ENCODE results near the gene NELFE.
A peak's percentile ranks its signal among the peaks of the same experiment; 100 is the strongest.
"Not testable (repeated sequence)": the region's sequence is repeated elsewhere in the genome, so short reads cannot be mapped to it uniquely, and the experiment has no call there.

Gene NELFE

DNA sequence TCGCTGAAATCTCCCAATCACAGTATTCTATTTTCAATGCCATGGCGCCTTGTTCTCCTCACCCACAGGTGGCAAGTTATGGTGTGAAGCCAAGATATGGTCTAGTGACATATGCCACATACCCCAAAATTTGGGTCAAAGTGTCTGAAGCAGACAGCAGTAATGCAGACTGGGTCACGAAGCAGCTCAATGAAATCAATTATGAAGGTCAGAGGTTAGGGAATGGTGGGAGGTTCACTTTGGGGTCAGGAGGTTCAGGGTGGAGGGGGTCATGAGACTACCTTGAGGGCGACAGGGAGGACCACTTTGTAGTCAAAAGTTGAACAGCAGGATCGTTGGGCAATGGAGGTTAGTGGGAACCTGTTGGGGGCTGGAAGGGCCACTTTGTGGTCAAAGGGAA lies 10.5 kb downstream of the NELFE start:
- no peak for DNase-seq

GRCh38 chr6:31947864-31948263 lies 10.9 kb downstream of the NELFE start:
- no peak for DNase-seq

GRCh38 chr6:31947070-31947675 lies 11.6 kb downstream of the NELFE start:
- no peak for DNase-seq

DNA sequence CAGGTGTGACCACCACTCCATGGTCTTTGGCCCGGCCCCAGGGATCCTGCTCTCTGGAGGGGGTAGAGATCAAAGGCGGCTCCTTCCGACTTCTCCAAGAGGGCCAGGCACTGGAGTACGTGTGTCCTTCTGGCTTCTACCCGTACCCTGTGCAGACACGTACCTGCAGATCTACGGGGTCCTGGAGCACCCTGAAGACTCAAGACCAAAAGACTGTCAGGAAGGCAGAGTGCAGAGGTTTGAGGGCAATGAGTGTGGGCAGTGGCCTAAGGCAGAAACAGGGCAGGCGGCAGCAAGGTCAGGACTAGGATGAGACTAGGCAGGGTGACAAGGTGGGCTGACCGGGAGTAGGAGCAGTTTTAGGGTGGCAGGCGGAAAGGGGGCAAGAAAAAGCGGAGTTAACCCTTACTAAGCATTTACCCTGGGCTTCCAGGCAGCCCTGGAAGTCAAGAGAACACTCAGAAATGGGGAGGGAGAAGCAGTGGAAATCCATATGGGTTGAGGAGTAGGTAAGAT lies 12.3 kb downstream of the NELFE start:
- DNase-seq = no peak

GRCh38 chr6:31945507-31946369 lies 13.0 kb downstream of the NELFE start, which contains the start of gene CFB:
Gene CFB (plus strand): TSS chr6:31946095. CDS start chr6:31946222, 127 bp downstream.
- DNase-seq = peak; percentile 88 to 90

DNA sequence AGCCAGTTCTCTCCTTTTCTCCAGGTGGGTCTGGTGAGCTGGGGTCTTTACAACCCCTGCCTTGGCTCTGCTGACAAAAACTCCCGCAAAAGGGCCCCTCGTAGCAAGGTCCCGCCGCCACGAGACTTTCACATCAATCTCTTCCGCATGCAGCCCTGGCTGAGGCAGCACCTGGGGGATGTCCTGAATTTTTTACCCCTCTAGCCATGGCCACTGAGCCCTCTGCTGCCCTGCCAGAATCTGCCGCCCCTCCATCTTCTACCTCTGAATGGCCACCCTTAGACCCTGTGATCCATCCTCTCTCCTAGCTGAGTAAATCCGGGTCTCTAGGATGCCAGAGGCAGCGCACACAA lies 13.6 kb downstream of the NELFE start:
- DNase-seq = no peak

- DNase-seq = no peak
Measured at GRCh38 chr6:31943742-31944141, 15.0 kb downstream of the NELFE start.

GRCh38 chr6:31940256-31940664 lies 18.5 kb downstream of the NELFE start:
- peak in 1 of 2 donors; percentile 13 for DNase-seq

DNA sequence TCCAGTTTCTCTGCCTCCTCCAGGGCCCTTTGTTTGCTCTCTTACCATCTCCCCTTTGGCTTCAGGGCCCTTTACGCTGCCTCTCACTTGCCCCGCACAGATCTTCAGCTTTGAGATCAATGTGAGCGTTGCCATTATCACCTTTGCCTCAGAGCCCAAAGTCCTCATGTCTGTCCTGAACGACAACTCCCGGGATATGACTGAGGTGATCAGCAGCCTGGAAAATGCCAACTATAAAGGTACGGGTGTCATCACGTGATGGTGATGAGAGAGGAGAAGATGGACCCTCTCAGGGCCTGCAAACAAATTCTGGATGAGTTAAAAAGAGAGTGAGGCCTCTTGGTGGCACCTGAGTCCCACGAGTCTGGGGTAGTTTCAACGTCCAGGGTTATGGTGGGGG lies 22.9 kb downstream of the NELFE start:
- DNase-seq = no peak

DNA sequence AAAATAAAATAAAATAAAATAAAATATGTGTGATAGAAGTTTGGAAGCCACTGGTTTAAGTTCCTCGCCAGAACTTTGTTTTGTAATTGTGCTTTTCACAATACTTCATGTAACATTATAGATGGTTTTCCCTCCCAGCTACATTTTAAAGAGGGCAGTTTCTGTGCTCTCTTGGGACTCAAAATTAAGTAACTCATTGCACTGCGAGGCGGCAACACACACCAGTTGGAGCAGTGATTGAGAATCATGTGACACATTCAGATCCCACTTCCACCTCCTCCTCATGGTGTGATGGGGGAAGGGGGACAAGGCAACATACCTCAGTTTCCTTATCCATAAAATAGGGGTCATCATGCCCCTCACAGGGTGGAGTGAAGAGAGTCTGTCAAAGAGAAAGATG lies 23.8 kb downstream of the NELFE start:
- DNase-seq = peak; percentile 31 to 56

DNA sequence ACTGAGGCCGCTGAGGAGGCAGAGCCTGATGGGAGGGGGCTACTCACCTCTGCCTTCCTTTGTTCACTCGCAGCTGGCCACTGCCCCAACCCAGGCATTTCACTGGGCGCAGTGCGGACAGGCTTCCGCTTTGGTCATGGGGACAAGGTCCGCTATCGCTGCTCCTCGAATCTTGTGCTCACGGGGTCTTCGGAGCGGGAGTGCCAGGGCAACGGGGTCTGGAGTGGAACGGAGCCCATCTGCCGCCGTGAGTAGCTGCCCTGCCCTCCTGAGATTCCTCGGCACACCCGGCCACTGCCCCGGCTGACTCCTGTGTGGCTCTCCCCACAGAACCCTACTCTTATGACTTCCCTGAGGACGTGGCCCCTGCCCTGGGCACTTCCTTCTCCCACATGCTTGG lies 25.2 kb downstream of the NELFE start:
- no peak for DNase-seq

DNA sequence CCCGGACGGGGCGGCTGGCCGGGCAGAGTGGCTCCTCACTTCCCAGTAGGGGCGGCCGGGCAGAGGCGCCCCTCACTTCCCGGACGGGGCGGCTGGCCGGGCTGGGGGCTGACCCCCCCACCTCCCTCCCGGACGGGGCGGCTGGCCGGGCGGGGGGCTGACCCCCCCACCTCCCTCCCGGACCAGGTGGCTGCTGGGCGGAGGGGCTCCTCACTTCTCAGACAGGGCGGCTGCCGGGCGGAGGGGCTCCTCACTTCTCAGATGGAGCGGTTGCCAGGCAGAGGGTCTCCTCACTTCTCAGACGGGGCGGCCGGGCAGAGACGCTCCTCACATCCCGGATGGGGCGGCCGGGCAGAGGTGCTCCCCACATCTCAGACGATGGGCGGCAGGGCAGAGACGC lies 26.6 kb downstream of the NELFE start:
- not testable (repeated sequence) for DNase-seq

GRCh38 chr6:31930962-31931361 lies 27.8 kb downstream of the NELFE start:
- DNase-seq = no peak

DNA sequence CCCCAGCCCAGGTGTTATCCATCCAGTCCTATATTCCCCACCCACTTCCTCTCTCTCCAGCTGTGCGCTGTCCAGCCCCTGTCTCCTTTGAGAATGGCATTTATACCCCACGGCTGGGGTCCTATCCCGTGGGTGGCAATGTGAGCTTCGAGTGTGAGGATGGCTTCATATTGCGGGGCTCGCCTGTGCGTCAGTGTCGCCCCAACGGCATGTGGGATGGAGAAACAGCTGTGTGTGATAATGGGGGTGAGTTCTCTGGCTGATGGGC lies 30.2 kb downstream of the NELFE start:
- no peak for DNase-seq

DNA sequence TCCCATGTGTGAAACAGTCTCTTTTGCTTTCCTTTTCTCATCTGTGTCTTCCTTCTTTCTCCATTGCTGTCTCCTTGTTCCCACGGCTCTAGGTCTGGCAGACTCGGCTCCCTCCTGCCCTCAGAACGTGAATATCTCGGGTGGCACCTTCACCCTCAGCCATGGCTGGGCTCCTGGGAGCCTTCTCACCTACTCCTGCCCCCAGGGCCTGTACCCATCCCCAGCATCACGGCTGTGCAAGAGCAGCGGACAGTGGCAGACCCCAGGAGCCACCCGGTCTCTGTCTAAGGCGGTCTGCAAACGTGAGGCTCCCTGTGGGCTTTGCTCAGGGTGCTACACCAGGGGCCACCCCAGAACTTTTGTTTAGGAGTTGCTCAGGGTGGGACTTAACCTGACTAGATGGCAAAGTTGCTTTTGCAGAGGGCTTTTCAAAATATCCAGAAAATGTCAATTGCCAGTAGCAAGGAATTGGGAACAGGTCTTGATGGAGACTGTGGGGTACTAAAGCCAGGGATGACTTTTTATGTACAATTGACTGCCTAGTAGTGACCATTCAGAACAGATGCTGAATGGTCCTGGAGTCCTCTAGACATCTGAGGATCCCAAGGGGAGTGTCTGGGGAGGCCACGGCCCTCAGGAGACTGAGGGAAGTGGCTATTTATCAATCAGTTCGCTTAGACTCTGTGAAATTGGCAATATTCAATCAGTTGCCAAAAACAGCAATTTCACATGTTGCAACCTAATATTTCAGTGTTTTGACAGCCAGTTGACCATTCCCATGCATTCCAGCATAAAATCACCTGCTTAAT lies 30.7 kb downstream of the NELFE start:
- no peak for DNase-seq

- no peak for DNase-seq
Measured at GRCh38 chr6:31927242-31927862, 31.4 kb downstream of the NELFE start, which contains the start of gene C2. Gene C2 (plus strand): TSS chr6:31927717. CDS start chr6:31927753, 36 bp downstream.

GRCh38 chr6:31922942-31923341 lies 35.8 kb downstream of the NELFE start:
- DNase-seq = no peak

- DNase-seq = peak; percentile 89 to 91
Measured at GRCh38 chr6:31920811-31921210, 38.0 kb downstream of the NELFE start.

GRCh38 chr6:31919624-31920303 lies 39.0 kb downstream of the NELFE start:
- no peak for DNase-seq

DNA sequence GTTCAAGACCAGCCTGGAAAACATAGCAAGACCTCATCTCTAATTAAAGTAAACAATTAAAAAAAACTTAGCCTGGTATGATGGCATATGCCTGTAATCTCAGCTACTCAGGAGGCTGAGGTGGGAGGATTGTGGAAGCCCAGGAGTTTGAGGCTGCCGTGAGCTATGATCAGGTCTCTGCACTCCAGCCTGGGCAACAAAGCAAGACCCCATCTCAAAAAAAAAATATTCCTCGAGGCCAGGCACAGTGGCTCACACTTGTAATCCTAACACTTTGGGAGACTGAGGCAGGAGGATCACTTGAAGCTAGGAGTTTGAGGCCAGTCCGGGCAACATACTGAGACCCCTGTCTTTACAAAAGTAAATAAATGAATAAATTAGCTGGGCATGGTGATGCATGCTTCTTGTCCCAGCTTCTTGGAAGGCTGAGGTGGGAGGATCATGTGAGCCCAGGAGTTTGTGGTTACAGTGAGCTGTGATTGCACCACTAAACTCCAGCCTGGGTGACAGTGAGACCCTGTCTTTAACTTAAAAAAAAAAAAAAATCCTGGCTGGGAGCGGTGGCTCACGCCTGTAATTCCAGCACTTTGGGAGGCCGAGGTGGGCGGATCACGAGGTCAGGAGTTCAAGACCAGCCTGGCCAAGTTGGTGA lies 40.6 kb downstream of the NELFE start:
- DNase-seq = peak; percentile 46 to 76

GRCh38 chr6:31915756-31916155 lies 43.0 kb downstream of the NELFE start:
- no peak for DNase-seq

- no peak for DNase-seq
Measured at GRCh38 chr6:31915351-31915750, 43.4 kb downstream of the NELFE start.
